NCI-H1930 (cell line): ENCODE measurements around the gene DNAH7.
"Not testable (repeated sequence)": the region's sequence is repeated elsewhere in the genome, so short reads cannot be mapped to it uniquely, and the experiment has no call there.

ENCODE experiments used
- DNase-seq, 2 experiments: peaks; one replicate each; lab custom pipeline; 2025; lab: John Stamatoyannopoulos, UW

Gene DNAH7

GRCh38 chr2:195967336-195967735 is 101.3 kb downstream of the DNAH7 start:
- DNase-seq = no peak

DNA sequence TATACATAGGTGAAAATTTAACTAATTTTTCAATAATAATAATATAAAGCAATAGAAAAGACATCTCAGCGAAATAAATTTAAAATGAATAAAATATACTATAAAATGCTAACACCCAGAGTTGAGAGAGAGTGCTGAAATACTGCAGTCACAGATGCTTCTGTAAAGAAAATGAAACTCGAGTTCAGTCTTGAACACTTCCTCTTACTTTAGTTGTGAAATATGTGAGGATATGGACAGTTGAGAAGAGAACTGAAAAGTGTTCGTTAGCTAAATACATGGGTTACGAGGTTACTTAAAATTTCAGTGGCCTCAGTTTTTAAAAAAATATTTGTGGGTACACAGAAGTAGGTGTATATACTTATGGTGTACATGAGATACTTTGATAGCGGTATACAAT is 106.8 kb downstream of the DNAH7 start:
- DNase-seq = no peak

DNA sequence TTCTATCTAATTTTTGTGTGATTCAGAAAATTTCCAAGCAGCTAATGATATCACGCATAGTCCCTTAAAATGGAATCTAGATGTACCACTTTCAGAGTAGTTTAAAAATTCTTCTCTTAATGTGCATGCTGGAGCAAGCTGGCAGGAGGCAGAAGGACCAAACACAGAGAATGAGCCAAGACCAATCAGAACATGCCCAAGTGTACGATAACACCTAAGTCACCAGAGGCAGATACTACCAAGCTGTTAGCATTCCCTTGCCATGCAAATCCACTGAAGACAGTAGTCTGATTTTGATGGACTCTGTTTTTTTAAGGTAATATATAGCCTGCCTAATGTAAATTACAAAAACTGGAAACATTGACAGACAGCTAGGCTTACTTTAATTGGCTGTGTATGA is 109.3 kb downstream of the DNAH7 start:
- no peak for DNase-seq

- DNase-seq = no peak
Measured at GRCh38 chr2:195956725-195957124, 111.9 kb downstream of the DNAH7 start.

DNA sequence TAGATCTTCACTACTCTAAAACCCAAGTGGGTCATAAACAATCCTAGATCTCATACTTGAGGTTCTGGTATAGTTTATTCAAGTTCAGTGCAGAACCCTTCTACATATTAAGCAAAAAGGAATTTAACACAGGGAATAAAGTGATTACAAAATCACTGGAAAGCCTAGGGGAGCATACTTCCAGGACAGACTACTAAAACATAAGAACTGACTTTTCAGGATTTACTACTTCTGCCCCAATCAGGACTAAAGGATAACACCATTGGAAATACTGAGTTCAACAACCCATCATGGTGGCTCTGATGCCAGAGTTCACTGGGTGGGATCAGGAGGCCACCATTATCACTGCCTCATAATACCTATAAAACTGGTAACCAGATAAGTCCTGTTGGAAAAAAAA is 123.6 kb downstream of the DNAH7 start:
- DNase-seq = no peak

DNA sequence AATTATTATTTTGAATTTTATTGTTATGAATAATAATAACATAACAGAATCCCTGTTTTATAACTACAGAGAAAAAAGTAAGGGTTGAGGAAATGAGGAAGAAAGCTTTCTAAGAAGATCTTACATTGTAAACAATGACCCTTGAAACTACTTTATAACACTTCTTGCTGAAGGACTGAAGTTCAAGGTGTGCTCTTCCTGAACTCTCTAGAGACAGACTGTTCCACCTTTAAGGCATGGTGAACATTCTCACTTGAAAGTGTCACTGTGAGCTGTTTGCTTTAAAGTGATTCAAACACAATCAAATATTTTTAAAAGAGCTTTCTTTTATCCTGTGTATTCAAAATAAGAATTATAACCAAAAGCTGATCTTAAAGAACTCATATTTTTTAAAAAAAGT is 131.5 kb downstream of the DNAH7 start:
- DNase-seq = no peak

DNA sequence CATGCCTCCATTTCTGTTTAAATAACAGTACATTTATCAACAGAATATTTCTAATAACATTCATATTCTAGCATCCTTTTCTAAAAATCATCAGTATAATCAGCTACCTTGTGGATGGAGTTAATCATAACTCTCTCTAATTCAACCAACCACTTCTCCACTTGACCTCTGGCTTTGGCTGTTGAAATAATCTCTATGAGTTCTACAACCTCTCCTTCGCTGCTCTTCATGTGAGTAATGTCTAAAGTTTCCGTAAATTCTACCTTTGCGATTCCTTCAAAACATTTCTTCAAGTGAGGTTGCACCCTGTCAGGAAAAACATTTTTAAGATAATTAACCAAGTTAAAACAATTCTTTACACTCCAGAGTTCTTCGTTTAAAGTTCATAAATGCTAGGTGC is 134.2 kb downstream of the DNAH7 start:
- DNase-seq = no peak

GRCh38 chr2:195929531-195929930 is 139.1 kb downstream of the DNAH7 start:
- no peak for DNase-seq

- no peak for DNase-seq
Measured at GRCh38 chr2:195925120-195925519, 143.5 kb downstream of the DNAH7 start.

- DNase-seq = no peak
Measured at GRCh38 chr2:195923889-195924288, 144.7 kb downstream of the DNAH7 start.

- DNase-seq = not testable (repeated sequence)
Measured at GRCh38 chr2:195917021-195917600, 151.5 kb downstream of the DNAH7 start.

GRCh38 chr2:195912079-195912478 is 156.6 kb downstream of the DNAH7 start:
- DNase-seq = no peak

- no peak for DNase-seq
Measured at GRCh38 chr2:195910570-195910969, 158.1 kb downstream of the DNAH7 start.

- no peak for DNase-seq
Measured at GRCh38 chr2:195909926-195910325, 158.7 kb downstream of the DNAH7 start.

GRCh38 chr2:195907474-195907873 is 161.2 kb downstream of the DNAH7 start:
- DNase-seq = no peak

DNA sequence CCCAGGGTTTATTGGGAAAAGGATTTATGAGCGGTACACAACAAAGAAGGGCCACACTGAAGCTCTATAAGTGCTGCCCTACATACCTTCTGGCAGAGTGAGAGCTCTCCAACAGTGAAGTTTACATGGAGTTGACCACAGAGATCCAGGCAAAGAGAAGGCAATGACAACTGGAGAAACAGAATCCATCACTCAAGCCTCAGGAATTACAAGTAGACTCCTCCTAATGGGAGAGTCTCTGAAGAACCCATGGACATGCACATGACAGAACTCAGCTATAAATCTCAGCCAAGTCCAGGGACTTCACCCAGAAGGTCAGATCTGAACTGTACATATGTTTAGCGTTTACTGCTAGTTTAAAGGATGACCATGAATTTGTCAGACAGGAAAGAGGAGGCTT is 164.7 kb downstream of the DNAH7 start:
- no peak for DNase-seq

DNA sequence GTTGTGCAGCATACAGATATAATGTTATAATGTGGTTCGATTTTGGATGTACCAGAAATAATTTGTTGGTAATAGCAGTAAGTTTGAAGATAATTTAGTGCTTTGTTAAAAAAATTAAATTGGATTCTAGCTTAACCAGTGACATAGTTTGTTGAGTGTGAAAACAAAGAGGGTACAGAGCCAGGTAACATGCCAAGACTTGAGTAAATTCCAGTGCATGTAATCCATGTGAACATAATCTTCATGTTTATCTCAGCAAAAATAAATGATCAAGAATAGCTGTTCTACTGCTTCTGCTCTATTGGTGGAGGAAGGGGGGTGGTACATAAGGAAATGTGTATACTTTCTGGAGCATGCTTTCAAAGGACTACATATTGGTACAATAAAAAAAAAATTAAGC is 165.8 kb downstream of the DNAH7 start:
- no peak for DNase-seq

DNA sequence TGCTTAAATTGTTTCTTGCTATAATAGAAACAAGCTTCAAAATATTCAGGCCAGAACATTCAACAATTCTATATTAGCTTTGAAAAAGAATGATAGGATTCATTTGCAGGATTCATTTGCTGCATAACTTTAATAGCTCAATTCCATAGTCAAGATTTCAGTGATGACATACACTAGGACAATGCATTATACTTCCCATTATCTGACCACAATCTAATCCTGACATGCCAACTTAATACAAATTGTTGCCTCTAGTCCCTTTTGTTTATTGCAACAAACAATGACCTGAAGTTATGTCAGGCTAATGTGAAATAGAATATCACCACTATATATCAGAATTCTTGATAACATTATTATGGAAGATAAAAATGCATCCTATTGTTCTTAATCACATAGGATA is 169.4 kb downstream of the DNAH7 start:
- DNase-seq = no peak

GRCh38 chr2:195898505-195899191 is 170.0 kb downstream of the DNAH7 start:
- no peak for DNase-seq

DNA sequence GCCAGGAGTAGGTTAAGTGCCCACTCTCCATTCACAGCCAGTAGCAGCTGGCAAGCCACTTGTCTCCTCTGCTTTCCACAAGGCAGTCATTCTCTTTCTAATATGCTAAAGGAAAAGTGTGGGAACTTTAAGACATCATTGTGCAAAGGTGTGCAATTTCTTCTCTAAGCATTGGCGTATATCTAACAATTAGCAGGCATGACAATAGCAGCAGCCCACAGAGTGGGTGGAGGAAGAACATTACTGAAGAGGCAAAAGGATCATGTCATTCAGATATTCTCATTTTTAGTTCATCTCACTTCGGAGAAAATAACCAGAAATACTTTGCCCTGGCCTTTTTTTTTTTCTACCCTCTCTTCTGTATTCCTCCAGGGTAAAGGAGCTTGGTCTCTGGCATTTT is 177.6 kb downstream of the DNAH7 start:
- no peak for DNase-seq

- DNase-seq = no peak
Measured at GRCh38 chr2:195879153-195879552, 189.5 kb downstream of the DNAH7 start.

DNA sequence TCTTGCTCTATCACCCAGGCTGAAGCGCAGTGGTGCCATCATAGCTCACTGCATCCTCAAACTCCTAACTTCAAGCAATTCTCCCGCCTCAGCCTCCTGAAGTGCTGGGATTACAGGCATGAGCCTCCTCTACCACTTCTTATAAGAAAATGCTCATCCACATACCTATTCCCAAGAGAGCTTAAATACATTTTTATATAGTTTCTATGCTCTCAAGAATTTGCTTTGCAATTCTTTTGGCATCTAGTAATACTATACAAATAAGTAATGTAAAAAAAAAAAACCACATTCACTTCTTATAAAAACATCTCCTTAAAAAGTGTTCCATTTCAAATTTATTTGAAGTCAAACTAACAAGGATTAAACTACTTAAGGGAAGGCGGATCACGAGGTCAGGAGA is 197.3 kb downstream of the DNAH7 start:
- DNase-seq = no peak

- DNase-seq = no peak
Measured at GRCh38 chr2:195864316-195864715, 204.3 kb downstream of the DNAH7 start.

GRCh38 chr2:195863564-195863963 is 205.1 kb downstream of the DNAH7 start:
- DNase-seq = no peak
